Hypothalamus (tissue), 51 donors: ENCODE measurements around the gene RSL1D1.
"Not testable (repeated sequence)": the region's sequence is repeated elsewhere in the genome, so short reads cannot be mapped to it uniquely, and the experiment has no call there.

Experiments
- DNase-seq, 51 donors: peaks; one replicate each; lab custom pipeline; 2025; lab: John Stamatoyannopoulos, UW

Gene RSL1D1

DNA sequence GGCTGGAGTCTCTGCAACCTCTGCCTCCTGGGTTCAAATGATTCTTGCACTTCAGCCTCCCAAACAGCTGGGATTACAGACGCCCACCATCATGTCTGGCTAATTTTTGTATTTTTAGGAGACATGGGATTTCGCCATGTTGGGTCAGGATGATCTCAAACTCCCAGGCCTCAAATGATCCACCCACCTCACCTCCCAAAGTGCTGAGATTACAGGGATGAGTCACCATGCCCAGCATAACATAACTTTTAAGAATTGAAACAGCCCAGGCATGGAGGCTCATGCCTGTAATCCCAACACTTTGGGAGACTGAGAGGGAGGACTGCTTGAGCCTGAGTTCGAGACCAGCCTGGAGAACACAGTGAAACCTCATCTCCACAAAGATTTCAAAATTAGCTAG is 2.5 kb downstream of the RSL1D1 start:
- DNase-seq = no peak

GRCh38 chr16:11844499-11844898 is 6.8 kb downstream of the RSL1D1 start:
- no peak for DNase-seq

- DNase-seq = no peak
Measured at GRCh38 chr16:11843861-11844260, 7.5 kb downstream of the RSL1D1 start.

DNA sequence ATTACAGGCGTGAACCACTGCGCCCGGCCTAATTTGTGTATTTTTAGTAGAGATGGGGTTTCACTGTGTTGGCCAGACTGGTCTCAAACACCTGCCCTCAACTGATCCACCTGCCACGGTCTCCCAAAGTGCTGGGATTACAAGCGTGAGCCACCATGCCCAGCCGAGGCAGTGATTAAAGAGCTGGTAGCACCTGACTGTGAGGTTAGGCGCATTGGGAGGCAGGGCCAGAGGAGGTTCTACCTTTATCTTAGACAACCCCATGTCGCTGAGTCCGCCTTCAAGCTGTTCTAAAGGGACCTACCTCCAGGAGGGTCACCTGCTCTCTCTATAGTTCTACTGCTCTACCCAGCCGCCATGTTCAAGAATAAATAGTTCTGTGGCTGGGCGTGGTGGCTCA is 8.1 kb downstream of the RSL1D1 start:
- DNase-seq = no peak

- DNase-seq = no peak
Measured at GRCh38 chr16:11841026-11841425, 10.3 kb downstream of the RSL1D1 start.

GRCh38 chr16:11836650-11837244 is 14.6 kb downstream of the RSL1D1 start:
- no peak for DNase-seq

DNA sequence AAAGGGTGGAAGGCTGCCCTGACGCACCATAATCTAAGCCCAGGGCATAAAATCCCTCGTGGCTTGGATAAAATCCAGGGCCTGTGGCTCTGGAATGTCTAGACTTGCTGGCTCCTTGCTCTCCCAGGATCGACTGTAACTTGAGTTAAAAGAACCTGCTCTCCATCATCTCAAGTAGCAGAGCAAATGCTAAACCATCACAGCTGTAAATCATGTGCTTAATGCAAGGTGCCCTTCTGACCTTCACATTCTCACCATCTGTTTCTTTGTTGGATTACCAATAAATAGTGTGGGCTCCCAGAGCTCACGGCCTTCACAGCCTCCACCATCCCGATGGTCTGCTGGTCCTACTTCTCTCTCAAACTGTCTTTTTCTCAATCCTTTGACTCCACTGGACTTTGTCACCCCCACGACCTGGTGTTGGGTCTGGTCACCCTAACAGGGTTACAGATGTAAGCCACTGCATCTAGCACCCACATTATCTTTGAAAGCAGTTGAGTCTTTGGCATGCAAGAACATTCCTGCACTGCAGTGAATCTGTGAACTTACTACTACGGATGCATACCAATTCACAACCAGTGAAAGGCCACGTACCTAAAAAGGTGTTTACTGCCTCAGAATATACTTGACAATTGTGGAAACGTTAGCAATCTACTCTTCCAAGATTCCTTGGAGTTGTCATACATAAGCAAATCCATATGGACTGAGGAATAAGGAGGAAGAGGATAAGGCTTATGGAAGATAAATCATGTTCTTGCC is 15.3 kb downstream of the RSL1D1 start:
- no peak for DNase-seq

GRCh38 chr16:11835309-11835708 is 16.0 kb downstream of the RSL1D1 start:
- no peak for DNase-seq

DNA sequence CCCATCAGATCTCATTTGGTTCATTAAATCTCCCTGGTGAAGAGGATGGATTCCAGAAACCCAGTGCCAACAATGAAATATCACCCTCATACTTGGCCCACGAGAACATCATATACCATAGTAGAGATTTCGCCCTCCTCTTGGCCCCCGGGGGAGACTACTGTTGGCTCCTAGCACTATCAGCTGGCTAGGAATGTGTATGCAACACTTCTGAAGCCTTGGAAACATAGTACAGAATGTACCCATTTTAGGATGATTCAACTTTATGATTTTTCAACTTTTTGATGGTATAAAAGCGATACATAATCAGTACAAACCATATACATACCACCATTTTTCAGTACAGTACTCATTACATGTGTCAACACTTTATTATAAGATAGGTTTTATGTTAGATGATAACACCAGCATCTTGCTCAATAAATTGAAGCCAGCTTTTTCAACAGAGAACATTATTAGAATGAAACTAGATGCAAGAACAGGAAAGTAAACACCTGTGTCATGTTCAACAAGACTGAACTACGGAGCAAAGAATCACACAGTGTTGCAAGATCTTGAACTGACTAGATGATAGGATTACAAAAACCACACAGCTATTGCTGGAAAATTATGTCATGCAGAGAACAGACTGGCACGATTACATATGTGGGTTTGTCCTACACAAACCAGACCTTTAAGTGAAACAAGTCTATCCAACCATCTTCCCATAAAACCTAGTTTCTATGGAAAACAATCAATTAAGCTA is 17.2 kb downstream of the RSL1D1 start:
- no peak for DNase-seq

DNA sequence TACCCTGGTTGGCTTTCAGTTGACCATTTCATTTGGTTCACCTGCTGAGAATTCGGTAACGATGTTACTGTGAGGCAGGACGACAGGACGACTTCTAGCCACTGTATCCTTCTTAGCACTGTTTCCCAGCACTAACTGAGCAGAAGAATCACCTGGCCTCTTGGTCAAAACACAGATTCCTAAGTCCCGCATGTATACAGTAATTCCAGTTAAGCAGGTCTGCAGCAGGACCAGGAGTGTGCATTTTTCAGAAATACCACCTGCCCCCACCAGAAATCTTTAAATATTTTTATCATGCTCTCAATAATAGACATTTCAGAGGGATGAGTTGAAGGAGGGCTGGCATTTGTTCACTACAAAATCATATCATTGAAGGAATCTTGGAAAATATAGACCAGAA is 22.6 kb downstream of the RSL1D1 start:
- no peak for DNase-seq

GRCh38 chr16:11825520-11826165 is 25.7 kb downstream of the RSL1D1 start:
- DNase-seq = not testable (repeated sequence)

DNA sequence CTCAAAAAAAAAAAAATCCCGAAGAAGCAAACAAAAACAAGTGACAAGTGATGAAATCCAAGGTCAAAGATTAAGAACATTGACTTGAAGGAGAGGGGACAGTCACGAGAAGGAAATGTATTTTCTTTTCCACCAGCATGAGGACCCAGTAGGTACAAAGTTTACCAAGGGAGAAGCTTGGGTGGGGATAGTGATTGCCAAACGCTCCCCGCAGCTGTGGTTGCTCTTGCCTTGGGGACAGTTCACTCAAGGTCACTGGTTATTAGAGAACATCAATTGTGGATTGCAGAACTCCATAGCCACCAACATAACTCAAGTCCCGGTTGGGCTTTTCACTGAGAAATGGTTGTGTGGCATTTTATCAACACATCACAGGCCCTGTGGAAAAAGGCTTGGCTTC is 27.0 kb downstream of the RSL1D1 start:
- DNase-seq = no peak

GRCh38 chr16:11823645-11824044 is 27.7 kb downstream of the RSL1D1 start:
- DNase-seq = not testable (repeated sequence)

- DNase-seq = no peak
Measured at GRCh38 chr16:11819798-11820197, 31.5 kb downstream of the RSL1D1 start.

DNA sequence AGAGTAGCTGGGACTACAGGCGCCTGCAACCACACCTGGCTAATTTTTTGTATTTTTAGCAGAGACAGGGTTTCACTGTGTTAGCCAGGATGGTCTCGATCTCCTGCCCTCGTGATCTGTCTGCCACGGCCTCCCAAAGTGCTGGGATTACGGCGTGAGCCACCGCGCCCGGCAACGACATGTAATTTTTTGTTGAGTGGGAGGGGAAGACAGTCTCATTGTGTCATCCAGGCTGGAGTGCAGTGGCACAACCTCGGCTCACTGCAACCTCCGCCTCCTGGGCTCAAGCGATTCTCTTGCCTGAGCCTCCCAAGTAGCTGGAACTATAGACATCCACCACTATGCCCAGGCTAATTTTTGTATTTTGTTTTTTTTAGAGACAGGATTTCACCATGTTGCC is 32.4 kb downstream of the RSL1D1 start:
- not testable (repeated sequence) for DNase-seq

- no peak for DNase-seq
Measured at GRCh38 chr16:11816123-11816522, 35.2 kb downstream of the RSL1D1 start.

GRCh38 chr16:11814800-11815199 is 36.5 kb downstream of the RSL1D1 start:
- DNase-seq = not testable (repeated sequence)

- no peak for DNase-seq
Measured at GRCh38 chr16:11806721-11807120, 44.6 kb downstream of the RSL1D1 start.

DNA sequence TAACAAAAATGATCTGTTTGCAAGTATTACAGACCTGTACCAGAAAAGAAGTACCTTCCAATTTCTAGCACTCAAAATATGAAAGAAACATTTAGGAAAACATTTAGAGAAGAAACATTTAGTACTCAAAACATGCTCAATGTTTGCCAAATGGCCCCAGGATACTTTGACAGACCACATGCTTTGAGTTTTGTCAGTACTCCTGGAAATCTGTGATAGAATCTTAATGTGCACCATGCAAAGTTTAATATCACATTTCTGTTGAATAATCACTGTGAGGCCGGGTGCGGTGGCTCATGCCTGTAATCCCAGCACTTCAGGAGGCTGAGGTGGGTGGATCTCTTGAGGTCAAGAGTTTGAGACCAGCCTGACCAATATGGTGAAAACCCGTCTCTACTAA is 45.8 kb downstream of the RSL1D1 start:
- DNase-seq = no peak

- no peak for DNase-seq
Measured at GRCh38 chr16:11801481-11802021, 49.8 kb downstream of the RSL1D1 start.

- DNase-seq = no peak
Measured at GRCh38 chr16:11800382-11800718, 51.0 kb downstream of the RSL1D1 start.
